ENCODE measurements around the gene CIRBP.
"Not testable (repeated sequence)": the region's sequence is repeated elsewhere in the genome, so short reads cannot be mapped to it uniquely, and the experiment has no call there.

CIRBP gene

GRCh38 chr19:1313695-1314613, 44.8 kb downstream of the CIRBP start:
- no peak for DNase-seq

DNA sequence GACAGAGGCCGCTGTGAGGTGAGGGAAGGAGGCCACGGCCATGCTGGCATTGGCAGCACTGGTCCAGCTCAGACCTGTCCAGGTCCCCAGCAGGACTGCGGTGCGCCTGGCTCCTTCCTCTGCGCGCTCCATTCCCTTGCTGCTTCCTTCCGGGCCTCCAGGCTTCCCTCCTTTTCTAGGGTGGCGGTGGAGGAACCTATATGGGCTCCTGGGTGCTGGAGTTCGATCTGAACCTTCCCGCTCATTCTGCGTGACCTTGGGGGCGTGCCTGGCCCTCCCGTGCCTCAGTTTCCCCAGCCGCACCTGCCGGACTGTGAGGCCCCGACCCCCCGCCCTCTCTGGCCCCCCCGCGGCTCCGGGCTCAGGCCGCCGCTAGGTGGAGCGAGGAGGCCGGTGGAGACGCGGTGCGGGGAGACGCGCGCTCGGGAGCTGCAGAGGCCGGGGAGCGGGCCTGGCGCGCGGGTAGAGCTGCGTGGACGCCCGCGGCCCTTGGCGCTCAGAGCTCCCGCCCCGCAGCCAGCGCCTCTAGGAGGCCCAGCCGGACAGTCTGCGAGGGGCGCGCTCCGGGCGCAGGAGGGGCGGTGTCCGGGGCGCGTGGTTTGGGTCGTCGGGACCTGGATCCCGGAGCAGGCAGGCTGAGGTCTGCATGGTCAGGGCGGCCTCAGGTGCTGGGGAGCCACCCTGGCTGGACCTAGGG, 46.5 kb downstream of the CIRBP start:
- peak; percentile 9 for DNase-seq

DNA sequence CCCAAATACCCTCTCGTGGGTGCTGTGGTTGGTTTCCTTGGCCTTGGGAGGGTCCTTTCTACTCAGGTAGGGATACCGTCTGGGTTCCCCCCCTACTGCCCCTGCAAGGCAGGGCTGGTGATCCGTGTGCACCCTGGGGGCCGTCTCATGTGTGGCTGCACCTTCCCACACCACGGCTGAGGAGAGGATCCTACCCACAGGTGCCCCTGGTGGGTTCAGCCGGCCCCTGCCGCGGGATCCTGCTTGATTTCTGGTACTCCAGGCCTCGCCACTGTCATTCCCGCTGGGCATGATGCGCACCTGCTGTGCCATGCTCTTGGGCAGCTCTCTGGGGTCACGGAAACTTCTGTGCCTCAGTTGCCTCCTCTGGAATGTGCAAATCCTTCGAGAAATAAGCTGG, 47.3 kb downstream of the CIRBP start:
- no peak for DNase-seq

DNA sequence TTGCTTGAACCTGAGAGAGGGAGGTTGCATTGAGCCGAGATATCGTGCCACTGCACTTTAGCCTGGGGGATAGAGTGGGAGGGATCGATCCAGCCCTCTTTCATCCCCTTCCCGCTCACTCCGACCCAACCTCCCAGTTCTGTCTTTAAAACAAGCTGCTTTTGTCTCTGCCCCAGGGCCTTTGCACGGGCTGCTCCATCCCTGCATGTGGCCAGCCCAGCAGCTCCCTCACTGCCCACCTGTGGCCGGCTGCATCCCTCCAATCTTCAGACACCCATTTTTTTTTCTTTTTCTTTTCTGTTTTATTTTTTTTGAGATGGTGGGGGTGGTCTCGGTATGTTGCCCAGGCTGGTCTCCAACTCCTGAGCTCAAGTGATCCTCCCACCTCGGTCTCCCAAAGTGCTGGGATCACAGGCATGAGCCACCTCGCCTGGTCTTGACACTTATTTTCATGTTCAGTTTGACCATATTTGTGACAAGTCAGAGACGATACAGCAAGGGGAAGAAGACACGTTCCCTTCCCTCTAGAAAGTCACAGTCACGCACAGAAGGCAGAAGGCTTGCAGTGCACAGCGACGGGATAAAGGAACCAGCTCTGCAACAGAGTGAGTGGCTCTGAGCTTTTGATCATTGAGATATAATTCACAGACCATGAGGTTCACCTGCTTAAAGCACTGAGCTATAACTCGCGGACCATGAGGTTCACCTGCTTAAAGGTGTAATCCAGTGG, 48.3 kb downstream of the CIRBP start:
- DNase-seq: no peak

- no peak for DNase-seq
Measured at GRCh38 chr19:1318678-1319471, 49.7 kb downstream of the CIRBP start.

DNA sequence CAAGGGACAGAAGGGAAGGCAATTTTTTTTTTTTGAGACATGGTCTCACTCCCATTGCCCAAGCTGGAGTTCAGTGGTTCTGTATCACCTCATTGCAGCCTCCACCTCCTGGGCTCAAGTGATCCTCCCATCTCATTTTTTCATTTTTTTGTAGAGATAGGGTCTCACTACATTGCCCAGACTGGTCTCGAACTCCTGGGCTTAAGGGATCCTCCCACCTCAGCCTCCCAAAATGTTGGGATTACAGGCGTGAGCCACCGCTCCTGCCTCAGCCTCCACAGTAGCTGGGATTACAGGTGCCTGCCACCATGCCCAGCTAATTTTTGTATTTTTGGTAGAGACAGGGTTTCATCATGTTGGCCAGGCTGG, 51.1 kb downstream of the CIRBP start:
- not testable (repeated sequence) for DNase-seq

GRCh38 chr19:1321539-1321938, 52.4 kb downstream of the CIRBP start:
- DNase-seq: no peak

GRCh38 chr19:1322198-1322981, 53.3 kb downstream of the CIRBP start:
- no peak for DNase-seq

DNA sequence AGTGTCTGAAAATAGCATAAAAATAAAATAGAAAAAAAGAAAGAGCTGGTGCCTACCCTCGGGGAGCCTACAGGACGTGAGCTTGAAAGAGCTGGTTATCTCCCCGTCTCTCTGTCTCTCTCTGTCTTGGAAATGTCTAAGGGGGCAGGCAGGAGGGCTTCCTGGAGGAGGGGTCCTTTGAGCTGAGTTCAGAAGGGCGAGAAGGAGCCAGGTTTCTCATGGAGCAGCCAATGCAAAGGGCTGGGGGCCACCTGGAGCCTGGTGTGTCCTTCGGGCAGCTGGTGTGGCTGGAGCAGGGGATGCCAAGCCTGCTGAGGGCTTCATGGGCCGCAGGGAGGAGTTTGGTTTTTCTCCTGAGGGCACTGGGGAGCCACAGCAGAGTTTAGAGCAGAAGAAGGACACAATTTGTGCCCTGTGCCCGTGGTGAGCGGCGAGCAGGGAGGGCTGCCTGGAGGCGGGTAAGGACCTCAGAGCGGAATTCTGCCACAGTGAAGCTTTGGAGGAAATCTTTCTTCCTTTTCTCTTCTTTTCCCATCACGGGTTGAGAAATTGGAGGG, 55.2 kb downstream of the CIRBP start:
- no peak for DNase-seq

Data from GF-D8 (cell line).